ENCODE data around the gene ZER1. TPM values are rescaled to one million over a fixed set of nuclear protein-coding genes. Genes with fewer than 3 reads are reported as not detected.
"Not testable (repeated sequence)": the region's sequence is repeated elsewhere in the genome, so short reads cannot be mapped to it uniquely, and the experiment has no call there.

Gene ZER1
- total and polyA plus RNA-seq, 3 donors from 2014 or later: 96.8 to 118 (median 112) TPM

DNA sequence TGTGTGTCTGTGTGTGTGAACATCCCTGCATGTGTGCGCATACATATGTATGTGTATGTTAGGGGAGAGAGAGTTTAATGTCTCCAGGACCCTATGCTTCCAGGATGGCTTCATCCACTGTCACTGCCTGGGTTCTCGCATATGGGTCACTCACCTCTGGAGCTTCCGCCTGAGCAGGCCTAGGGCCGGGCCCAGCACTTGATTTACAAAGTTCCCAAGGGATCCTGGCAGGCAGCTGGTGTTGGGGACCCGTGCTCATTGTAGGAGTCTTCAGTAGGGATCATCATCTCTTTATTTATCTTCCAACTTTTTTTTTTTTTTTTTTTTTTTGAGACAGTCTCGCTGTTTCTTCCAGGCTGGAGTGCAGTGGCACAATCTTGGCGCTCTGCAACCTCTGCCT is 28.3 kb upstream of the ZER1 start:
- Histone ChIP-seq H3K4me1 (no peaks in the 10 kb centered on the region), H3K4me3 (no peak overlapping the region), H3K9me3 (no peaks in the 10 kb centered on the region), H3K36me3 (ENCODE audit: low read depth, missing control alignments) (no peaks in the 10 kb centered on the region), H3K27ac (no peak overlapping the region), H3K27me3 (no peaks in the 10 kb centered on the region)
- intact Hi-C loops (cut with DNase I; ENCODE audit: low total_unique reads): no loop called here
- no peak for TF ChIP-seq POLR2A (IDR thresholded peaks at IDR 0.05)
- TF ChIP-seq, protein P1, sequence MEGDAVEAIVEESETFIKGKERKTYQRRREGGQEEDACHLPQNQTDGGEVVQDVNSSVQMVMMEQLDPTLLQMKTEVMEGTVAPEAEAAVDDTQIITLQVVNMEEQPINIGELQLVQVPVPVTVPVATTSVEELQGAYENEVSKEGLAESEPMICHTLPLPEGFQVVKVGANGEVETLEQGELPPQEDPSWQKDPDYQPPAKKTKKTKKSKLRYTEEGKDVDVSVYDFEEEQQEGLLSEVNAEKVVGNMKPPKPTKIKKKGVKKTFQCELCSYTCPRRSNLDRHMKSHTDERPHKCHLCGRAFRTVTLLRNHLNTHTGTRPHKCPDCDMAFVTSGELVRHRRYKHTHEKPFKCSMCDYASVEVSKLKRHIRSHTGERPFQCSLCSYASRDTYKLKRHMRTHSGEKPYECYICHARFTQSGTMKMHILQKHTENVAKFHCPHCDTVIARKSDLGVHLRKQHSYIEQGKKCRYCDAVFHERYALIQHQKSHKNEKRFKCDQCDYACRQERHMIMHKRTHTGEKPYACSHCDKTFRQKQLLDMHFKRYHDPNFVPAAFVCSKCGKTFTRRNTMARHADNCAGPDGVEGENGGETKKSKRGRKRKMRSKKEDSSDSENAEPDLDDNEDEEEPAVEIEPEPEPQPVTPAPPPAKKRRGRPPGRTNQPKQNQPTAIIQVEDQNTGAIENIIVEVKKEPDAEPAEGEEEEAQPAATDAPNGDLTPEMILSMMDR (IDR thresholded peaks at IDR 0.05): no peak
- DNase-seq: no peak
- WGBS, 2 donors: 90 to 92% methylated on average over 7 of the region's 7 CpGs

DNA sequence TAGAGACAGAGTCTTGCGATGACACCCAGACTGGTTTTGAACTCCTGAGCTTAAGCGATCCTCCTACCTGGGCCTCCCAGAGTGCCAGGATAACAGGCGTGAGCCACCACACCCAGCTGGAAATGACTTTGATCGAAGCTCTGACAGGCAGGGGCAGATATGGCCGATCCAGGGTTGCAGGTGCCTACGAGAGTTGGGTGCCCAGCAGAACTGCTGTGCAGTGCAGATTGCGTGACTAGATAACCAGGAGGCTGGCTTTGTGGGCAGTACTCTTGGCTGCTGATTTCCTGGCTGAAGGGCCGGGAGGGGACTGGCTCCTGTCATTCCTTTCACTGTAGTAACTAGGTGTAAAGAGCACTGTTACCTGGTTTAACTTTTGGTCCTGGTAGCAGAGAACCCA is 27.2 kb upstream of the ZER1 start:
- Histone ChIP-seq H3K4me3 (no peak overlapping the region), H3K27ac (no peak overlapping the region), H3K4me1 (no peaks in the 10 kb centered on the region), H3K27me3 (no peaks in the 10 kb centered on the region), H3K9me3 (no peaks in the 10 kb centered on the region), H3K36me3 (ENCODE audit: low read depth, missing control alignments) (no peaks in the 10 kb centered on the region)
- intact Hi-C loops (cut with DNase I; ENCODE audit: low total_unique reads): no loop called here
- no peak for DNase-seq
- WGBS, 2 donors: 86 to 88% methylated on average over 7 to 8 of the region's 8 CpGs
- TF ChIP-seq POLR2A (IDR thresholded peaks at IDR 0.05): no peak

DNA sequence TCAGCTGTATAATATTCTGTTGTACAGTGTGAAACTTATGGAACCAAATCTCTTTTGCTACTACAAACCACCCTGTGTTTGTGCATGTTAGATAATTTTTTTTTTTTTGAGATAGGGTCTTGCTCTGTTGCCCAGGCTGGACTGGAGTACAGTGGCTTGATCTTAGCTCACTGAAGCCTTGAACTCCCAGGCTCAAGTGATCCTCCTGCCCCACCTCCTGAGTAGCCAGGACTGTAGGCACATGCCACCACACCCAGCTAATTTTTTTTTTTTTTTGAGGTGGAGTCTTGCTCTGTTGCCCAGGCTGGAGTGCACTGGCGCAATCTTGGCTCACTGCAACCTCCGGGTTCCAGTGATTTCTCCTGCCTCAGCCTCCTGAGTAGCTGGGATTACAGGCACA is 23.2 kb upstream of the ZER1 start:
- H3K36me3 ChIP-seq (ENCODE audit: low read depth, missing control alignments); intact Hi-C loops (cut with DNase I; ENCODE audit: low total_unique reads); H3K27me3 ChIP-seq; DNase-seq; H3K4me1 ChIP-seq; H3K4me3 ChIP-seq; H3K9me3 ChIP-seq; H3K27ac ChIP-seq: not testable (repeated sequence)
- WGBS, 2 donors: 48 to 50% methylated on average over 2 of the region's 2 CpGs

DNA sequence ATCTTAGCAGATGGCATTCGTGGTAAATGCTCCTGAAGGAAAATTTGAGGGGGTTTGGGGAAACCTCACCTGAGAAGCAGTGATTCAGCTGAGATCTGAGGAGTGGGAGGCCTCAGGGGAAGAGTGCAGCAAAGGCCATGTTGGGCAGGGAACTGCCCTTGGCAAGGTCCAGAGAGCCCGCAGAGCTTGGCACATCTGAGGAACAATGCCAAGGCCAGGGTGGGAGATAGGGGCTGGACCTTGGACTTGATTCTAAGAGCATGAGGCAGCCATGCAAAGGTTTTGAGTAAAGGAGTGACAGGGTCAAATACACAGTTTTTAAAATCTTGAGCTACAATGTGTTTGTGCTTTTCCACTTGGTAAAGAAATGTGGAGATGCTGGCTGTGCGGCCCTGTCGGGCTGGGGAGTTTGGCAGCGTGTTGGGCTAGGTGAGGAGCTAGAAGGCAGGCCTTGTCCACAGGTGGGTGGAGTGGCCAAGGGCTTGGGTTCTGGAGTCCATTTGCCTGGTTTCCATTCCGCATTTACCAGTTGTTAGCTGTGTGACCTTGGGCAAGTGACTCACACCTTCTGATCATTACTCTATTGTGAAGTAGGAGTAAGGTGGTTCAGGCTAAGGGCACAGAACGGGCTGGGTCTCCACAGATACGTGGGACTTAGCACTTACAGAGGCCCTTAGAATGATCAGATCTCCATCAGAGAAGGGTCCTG is 21.4 kb upstream of the ZER1 start:
- H3K4me1 ChIP-seq: peaks cover 3% of the 10 kb centered on the region
- H3K27ac ChIP-seq: no peak overlapping the region
- intact Hi-C loops (cut with DNase I; ENCODE audit: low total_unique reads): no loop called here
- 80 to 85% methylated on average over 8 of the region's 8 CpGs for WGBS, 2 donors
- no peak for TF ChIP-seq POLR2A (IDR thresholded peaks at IDR 0.05)
- TF ChIP-seq, protein P1 (IDR thresholded peaks at IDR 0.05): no peak
- no peak for DNase-seq
- no peaks in the 10 kb centered on the region for H3K36me3 ChIP-seq (ENCODE audit: low read depth, missing control alignments)
- H3K9me3 ChIP-seq: no peaks in the 10 kb centered on the region
- no peak overlapping the region for H3K4me3 ChIP-seq
- H3K27me3 ChIP-seq: no peaks in the 10 kb centered on the region

DNA sequence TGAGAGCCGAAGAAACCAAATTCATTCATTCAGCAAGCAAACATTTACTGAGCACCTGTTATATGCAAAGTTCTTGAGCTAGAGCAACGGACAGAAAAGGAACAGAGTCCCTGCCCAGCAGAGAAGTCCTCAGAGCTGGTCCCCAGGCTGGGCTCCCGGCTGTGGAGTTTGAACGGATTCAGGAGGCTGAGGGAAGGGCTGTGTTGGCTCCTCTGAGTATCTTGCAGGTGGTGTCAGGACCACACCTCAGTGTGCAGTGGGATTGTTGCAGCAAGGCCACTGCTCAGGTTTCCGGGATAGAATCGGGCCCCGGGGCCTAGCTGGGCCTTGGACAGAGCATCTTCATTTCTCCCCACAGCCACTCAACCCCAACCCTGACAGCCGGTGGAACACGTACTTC is 20.4 kb upstream of the ZER1 start:
- no peaks in the 10 kb centered on the region for H3K27me3 ChIP-seq
- peaks cover 7% of the 10 kb centered on the region for H3K4me1 ChIP-seq
- no peaks in the 10 kb centered on the region for H3K36me3 ChIP-seq (ENCODE audit: low read depth, missing control alignments)
- H3K9me3 ChIP-seq: no peaks in the 10 kb centered on the region
- no peak for DNase-seq
- no peak overlapping the region for H3K27ac ChIP-seq
- intact Hi-C loops (cut with DNase I; ENCODE audit: low total_unique reads): no loop called here
- H3K4me3 ChIP-seq: no peak overlapping the region
- no peak for TF ChIP-seq POLR2A (IDR thresholded peaks at IDR 0.05)
- TF ChIP-seq, protein P1 (IDR thresholded peaks at IDR 0.05): no peak
- 93 to 97% methylated on average over 7 to 9 of the region's 9 CpGs for WGBS, 2 donors

DNA sequence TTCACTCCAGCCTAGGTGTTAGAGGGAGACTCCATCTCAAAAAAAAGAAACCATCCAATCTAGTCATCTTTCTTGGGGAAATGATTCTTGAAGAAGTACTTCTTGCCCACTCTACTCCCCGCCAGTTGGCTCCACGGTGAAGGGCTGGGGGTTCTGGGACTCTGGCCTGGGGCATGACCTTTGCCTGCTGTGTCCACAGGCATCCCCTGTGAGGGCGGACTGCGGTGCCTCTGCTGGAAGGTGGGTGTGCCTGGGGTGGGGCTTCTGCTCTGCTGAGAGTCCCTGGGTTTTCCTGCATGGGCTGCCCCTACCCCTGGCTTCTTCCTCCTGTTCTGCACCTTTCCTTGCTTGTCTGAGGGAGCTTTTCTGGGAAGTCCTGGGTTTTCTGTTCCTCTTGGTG is 18.8 kb upstream of the ZER1 start:
- no peak for DNase-seq
- H3K27me3 ChIP-seq: no peaks in the 10 kb centered on the region
- no peaks in the 10 kb centered on the region for H3K36me3 ChIP-seq (ENCODE audit: low read depth, missing control alignments)
- TF ChIP-seq, protein P1 (IDR thresholded peaks at IDR 0.05): no peak
- no peak for TF ChIP-seq POLR2A (IDR thresholded peaks at IDR 0.05)
- intact Hi-C loops (cut with DNase I; ENCODE audit: low total_unique reads): no loop called here
- peaks cover 11% of the 10 kb centered on the region for H3K4me1 ChIP-seq
- H3K4me3 ChIP-seq: no peak overlapping the region
- H3K27ac ChIP-seq: no peak overlapping the region
- 89 to 92% methylated on average over 4 of the region's 4 CpGs for WGBS, 2 donors
- no peaks in the 10 kb centered on the region for H3K9me3 ChIP-seq
